ENCODE measurements around the gene RFC1. TPM values are rescaled to one million over a fixed set of nuclear protein-coding genes. Genes with fewer than 3 reads are reported as not detected.

The RFC1 gene
- polyA plus RNA-seq, 1 donor, result 29.6 TPM

Other genes starting within 250 kb of the RFC1 start
- 21.7 TPM for gene WDR19, start 183.8 kb downstream of the RFC1 start, polyA plus RNA-seq (ENCODE audit: insufficient read length)
- gene KLB, start 40.6 kb upstream of the RFC1 start, polyA plus RNA-seq (ENCODE audit: insufficient read length), result 0.50 TPM
- 704 TPM for gene RPL9, start 92.6 kb upstream of the RFC1 start, polyA plus RNA-seq (ENCODE audit: insufficient read length)
- 30.1 TPM for gene LIAS, start 92.7 kb upstream of the RFC1 start, polyA plus RNA-seq (ENCODE audit: insufficient read length)
- gene UGDH, start 161.1 kb upstream of the RFC1 start, polyA plus RNA-seq (ENCODE audit: insufficient read length), result 39.9 TPM